Heart left ventricle (tissue), 13 donors: ENCODE results near the gene SH3PXD2A.

ENCODE experiments used
- CTCF ChIP-seq, 12 donors: fragments of 200-600 bp; sonication (generic) in 4 of 12; IDR thresholded peaks; one replicate each; pipeline versions ENCODE4 v1.5.0 to v1.8.0; 2018 to 2022; ENCODE audit warnings: antibody characterized with exemption in 12 of 12, mild to moderate bottlenecking in 5 of 12
- POLR2A ChIP-seq, 2 donors: fragments of 450-650 bp; IDR thresholded peaks; one replicate each; pipeline ENCODE4 v1.6.1; 2017; ENCODE audit warnings: antibody characterized with exemption in 2 of 2, mild to moderate bottlenecking in 2 of 2, moderate library complexity in 2 of 2
- donor health status: ischemic (EF 13 %, LVEDD 7.1; RV severe dilation, severe dysfunction).
- donor health status: DM: no; HTN: yes; CAD: no.
- donor health status: DM: no; HTN: no; CAD: no.
- donor health status: ischemic (EF 25% LVEDD 6.9; RV normal size, moderate dysfunction).
- donor health status: ischemic (EF 25% LVEDD 5.7; RV mildly dilated, moderate dysfunction).
- donor health status: ischemic (EF 35%, LVEDD 5.7; RV mildly dilated, moderate dysfunction).
- donor health status: nonischemic (EF 11% LVEDD 7.7; RV severe dilation, severe dysfunction).
- donor health status: DM: yes; HTN: yes; CAD: no.
- donor health status: PGD.
- donor health status: ischemic (EF 29% LVEDD 5.4; RV normal size, mild dysfunction).
- donor health status: nonischemic (EF 23%, LVEDD 6.1; RV moderate dilation, normal function).

GRCh38 chr10:103775776-103776175, 79.6 kb downstream of the SH3PXD2A start:
- no peak for TF ChIP-seq CTCF (IDR thresholded peaks at IDR 0.05)
- no peak for TF ChIP-seq POLR2A (IDR thresholded peaks at IDR 0.05)
